GM12864 (cell line): ENCODE data around the gene C1orf116.

ENCODE experiments used
- DNase-seq: peaks from one replicate; pipeline ENCODE4 v3.0.0-alpha.2; 2011; ENCODE audit warnings: low read depth
- H3K4me3 ChIP-seq: 2 replicates; pipeline ENCODE4 v1.5.1; 2011; ENCODE audit warnings: mild to moderate bottlenecking, low read depth, low read length, control low read depth
- CTCF ChIP-seq: IDR thresholded peaks from 2 replicates; pipeline ENCODE4 v1.5.1; 2011; ENCODE audit warnings: low read depth, mild to moderate bottlenecking, moderate library complexity, low read length, control low read depth, inconsistent platforms; ENCODE audit errors: missing control alignments

The C1orf116 gene

GRCh38 chr1:207014728-207015127 lies 17.8 kb downstream of the C1orf116 start:
- TF ChIP-seq CTCF: no peak
- no peak for DNase-seq

GRCh38 chr1:207013321-207014085 lies 19.1 kb downstream of the C1orf116 start:
- DNase-seq: no peak
- no peak overlapping the region for H3K4me3 ChIP-seq
- TF ChIP-seq CTCF: no peak

More at GRCh38 chr1:207014728-207015127, 17.8 kb downstream of the C1orf116 start:
- H3K4me3 ChIP-seq: no peak overlapping the region

- TF ChIP-seq CTCF: no peak
- no peak overlapping the region for H3K4me3 ChIP-seq
- no peak for DNase-seq
These were observed 21.8 kb downstream of the C1orf116 start for GRCh38 chr1:207010726-207011125.

GRCh38 chr1:207009945-207010344 lies 22.6 kb downstream of the C1orf116 start:
- no peak overlapping the region for H3K4me3 ChIP-seq
- DNase-seq: no peak
- TF ChIP-seq CTCF: no peak

- DNase-seq: no peak
- TF ChIP-seq CTCF: no peak
- no peak overlapping the region for H3K4me3 ChIP-seq
These were observed 23.2 kb downstream of the C1orf116 start for GRCh38 chr1:207009182-207009850.

- DNase-seq: no peak
- no peak overlapping the region for H3K4me3 ChIP-seq
- TF ChIP-seq CTCF: no peak
These were observed 25.1 kb downstream of the C1orf116 start for GRCh38 chr1:207007352-207008033.
